Measurements from ENCODE around the gene CALN1.

The CALN1 gene

GRCh38 chr7:72278550-72278949, 133.6 kb downstream of the CALN1 start:
- no peak for DNase-seq (ENCODE audit: low read depth)
- TF ChIP-seq, protein P1, sequence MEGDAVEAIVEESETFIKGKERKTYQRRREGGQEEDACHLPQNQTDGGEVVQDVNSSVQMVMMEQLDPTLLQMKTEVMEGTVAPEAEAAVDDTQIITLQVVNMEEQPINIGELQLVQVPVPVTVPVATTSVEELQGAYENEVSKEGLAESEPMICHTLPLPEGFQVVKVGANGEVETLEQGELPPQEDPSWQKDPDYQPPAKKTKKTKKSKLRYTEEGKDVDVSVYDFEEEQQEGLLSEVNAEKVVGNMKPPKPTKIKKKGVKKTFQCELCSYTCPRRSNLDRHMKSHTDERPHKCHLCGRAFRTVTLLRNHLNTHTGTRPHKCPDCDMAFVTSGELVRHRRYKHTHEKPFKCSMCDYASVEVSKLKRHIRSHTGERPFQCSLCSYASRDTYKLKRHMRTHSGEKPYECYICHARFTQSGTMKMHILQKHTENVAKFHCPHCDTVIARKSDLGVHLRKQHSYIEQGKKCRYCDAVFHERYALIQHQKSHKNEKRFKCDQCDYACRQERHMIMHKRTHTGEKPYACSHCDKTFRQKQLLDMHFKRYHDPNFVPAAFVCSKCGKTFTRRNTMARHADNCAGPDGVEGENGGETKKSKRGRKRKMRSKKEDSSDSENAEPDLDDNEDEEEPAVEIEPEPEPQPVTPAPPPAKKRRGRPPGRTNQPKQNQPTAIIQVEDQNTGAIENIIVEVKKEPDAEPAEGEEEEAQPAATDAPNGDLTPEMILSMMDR (IDR thresholded peaks at IDR 0.05; ENCODE audit: low read length, missing control alignments) = no peak
- no peak overlapping the region for H3K4me3 ChIP-seq (replicated peaks; ENCODE audit: low read depth, low read length)

GRCh38 chr7:72275382-72276070, 136.6 kb downstream of the CALN1 start:
- H3K4me3 ChIP-seq (replicated peaks; ENCODE audit: low read depth, low read length) = no peak overlapping the region
- no peak for DNase-seq (ENCODE audit: low read depth)
- TF ChIP-seq, protein P1 (IDR thresholded peaks at IDR 0.05; ENCODE audit: low read length, missing control alignments) = no peak

DNA sequence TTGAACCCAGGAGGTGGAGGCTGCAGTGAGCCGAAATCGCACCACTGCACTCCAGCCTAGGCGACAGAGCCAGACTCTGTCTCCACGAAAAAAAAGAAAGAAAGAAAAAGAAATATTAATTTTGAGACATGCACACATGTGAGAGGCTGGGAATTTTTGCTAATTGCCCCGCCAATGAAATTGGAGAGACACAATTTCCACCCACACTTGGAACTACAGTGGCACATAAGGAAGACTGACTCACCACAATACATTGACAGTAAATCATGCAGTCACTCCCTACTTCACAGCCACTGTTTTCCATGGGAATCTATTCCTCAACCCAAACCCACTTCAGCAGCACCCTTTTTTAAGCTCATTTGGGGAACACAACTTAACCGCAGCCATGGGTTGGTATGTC, 139.7 kb downstream of the CALN1 start:
- DNase-seq (ENCODE audit: low read depth) = no peak
- TF ChIP-seq, protein P1 (IDR thresholded peaks at IDR 0.05; ENCODE audit: low read length, missing control alignments) = no peak
- H3K4me3 ChIP-seq (replicated peaks; ENCODE audit: low read depth, low read length) = no peak overlapping the region

GRCh38 chr7:72268796-72269195, 143.3 kb downstream of the CALN1 start:
- no peak for DNase-seq (ENCODE audit: low read depth)
- TF ChIP-seq, protein P1 (IDR thresholded peaks at IDR 0.05; ENCODE audit: low read length, missing control alignments) = no peak
- no peak overlapping the region for H3K4me3 ChIP-seq (replicated peaks; ENCODE audit: low read depth, low read length)

DNA sequence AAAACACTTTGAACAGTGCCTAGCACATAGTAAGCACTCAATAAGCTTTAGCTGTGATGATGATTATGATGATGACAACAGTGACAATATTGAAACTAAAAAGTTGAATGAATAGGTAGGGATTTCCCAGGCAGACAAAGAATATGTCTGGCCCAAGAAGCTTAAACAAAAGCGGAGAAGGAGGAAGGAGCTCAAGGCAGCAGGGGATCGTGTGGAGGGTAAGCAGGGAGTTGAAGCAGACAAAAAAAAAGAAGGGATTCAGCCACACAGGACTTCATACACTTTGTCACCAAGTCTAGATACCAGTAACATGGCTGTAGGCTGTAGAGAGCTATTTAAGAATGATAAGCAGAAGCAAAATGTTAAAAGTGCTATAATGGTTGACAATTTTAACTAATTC, 144.0 kb downstream of the CALN1 start:
- no peak for DNase-seq (ENCODE audit: low read depth)
- no peak overlapping the region for H3K4me3 ChIP-seq (replicated peaks; ENCODE audit: low read depth, low read length)
- TF ChIP-seq, protein P1 (IDR thresholded peaks at IDR 0.05; ENCODE audit: low read length, missing control alignments) = no peak

DNA sequence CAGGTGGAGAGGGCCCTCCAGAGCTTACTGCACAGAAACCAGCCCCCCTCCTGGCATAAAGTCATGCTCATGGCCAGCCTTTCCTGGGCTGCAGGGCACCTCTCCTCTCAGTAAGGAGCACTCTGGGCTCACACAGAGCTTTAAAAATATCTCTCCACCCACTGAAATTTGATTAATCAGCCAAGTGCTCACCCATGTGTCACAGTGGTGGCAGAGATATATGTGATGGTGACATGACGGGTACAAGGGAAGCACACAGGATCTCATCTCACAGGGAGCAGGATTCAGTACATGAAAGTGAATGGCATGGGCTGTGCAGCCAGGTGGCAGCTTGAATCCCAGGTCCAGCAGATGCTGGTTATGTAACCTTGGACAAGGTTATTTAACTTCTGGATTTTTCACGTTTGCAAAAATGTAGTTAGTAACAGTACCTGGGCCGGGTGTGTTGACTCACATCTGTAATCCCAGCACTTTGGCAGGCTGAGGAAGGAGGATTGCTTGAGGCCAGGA, 144.8 kb downstream of the CALN1 start:
- H3K4me3 ChIP-seq (replicated peaks; ENCODE audit: low read depth, low read length) = no peak overlapping the region
- TF ChIP-seq, protein P1 (IDR thresholded peaks at IDR 0.05; ENCODE audit: low read length, missing control alignments) = no peak
- no peak for DNase-seq (ENCODE audit: low read depth)

GRCh38 chr7:72266771-72267170, 145.4 kb downstream of the CALN1 start:
- DNase-seq (ENCODE audit: low read depth) = no peak
- no peak overlapping the region for H3K4me3 ChIP-seq (replicated peaks; ENCODE audit: low read depth, low read length)
- TF ChIP-seq, protein P1 (IDR thresholded peaks at IDR 0.05; ENCODE audit: low read length, missing control alignments) = no peak
